Activated T-helper 1 cell treated with anti-CD3 and anti-CD28 coated beads, Interleukin-12 subunit alpha, Interleukin-12 subunit beta, Interleukin-2, Interleukin-4 antibody, amounts not matched to agents 30 ng/mL and 10 ng/mL and 1 ng/mL, durations not matched to agents 14 hours and 24 hours and 36 hours (primary cell): ENCODE results near the gene CPVL. TPM values are rescaled to one million over a fixed set of nuclear protein-coding genes. Genes with fewer than 3 reads are reported as not detected.

Experiments
- DNase-seq: peaks from one replicate; pipeline ENCODE4 v3.0.0; 2021; ENCODE audit warnings: low spot score
- H3K27ac Mint-ChIP-seq: one replicate; pipeline ENCODE4 v1.8.0; 2021; ENCODE audit warnings: mild to moderate bottlenecking, mixed read lengths
- H3K27me3 Mint-ChIP-seq: one replicate; pipeline ENCODE4 v1.8.0; 2022; ENCODE audit warnings: mild to moderate bottlenecking, moderate library complexity, mixed read lengths; ENCODE audit not compliant: insufficient read depth
- H3K36me3 Mint-ChIP-seq: one replicate; pipeline ENCODE4 v1.8.0; 2021; ENCODE audit warnings: low read depth, mixed read lengths
- H3K4me1 Mint-ChIP-seq: one replicate; pipeline ENCODE4 v1.8.0; 2021; ENCODE audit warnings: low read depth, mixed read lengths
- H3K4me3 Mint-ChIP-seq: one replicate; pipeline ENCODE4 v1.8.0; 2021; ENCODE audit warnings: mild to moderate bottlenecking, moderate library complexity, mixed read lengths
- H3K9me3 Mint-ChIP-seq: one replicate; pipeline ENCODE4 v1.8.0; 2021; ENCODE audit warnings: mixed read lengths
- intact Hi-C: fragments of 100-400 bp; cut with micrococcal nuclease; formaldehyde crosslinking; loops from one replicate; pipeline ENCODE4 v1.15.1; 2024
- total RNA-seq: library from RNA; stranded (reverse); gene quantifications from 2 replicates; pipeline ENCODE4 v1.2.3, GENCODE V29; 2022

CPVL gene
- total RNA-seq, 1 donor from 2014 or later = not detected

DNA sequence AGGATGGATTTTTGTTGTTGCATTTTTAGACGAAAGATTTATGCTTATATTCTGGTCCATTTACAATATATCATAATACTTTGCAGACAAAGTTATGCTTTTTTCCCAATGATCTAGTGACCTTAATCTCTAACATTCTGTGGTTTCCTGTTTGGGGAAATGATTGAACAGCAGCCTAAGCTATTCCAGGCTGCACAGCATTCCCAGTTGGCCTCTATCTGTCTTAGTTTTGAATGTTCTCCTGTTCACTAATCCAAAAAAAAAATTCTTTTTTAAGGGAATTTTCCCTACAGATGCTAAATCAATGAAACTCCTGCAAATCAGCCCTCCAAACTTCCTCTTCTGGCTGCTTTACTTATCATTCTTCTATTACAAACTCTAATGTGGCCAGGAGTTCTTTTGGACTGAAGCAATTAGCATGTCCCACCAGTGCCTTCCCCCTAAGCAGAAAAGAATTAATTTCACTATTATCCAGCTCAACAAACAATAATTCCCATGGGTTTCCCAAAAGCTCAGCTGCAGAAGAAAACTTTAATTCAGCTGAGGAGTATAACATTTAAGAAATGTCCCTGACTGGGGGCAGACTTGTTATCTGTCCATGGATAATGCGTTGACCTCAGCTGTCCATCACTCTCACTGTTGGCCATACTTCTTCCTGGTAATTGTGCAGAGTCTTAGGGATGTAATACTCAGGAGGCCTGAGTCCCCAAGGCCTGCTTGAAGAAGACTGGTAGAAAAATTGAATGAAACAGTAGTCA, 106.3 kb downstream of the CPVL start:
- Mint-ChIP-seq H3K4me3 (no peak overlapping the region), H3K9me3 (no peaks in the 10 kb centered on the region), H3K36me3 (no peaks in the 10 kb centered on the region), H3K4me1 (peaks cover 42% of the 10 kb centered on the region), H3K27ac (no peak overlapping the region), H3K27me3 (no peaks in the 10 kb centered on the region)
- intact Hi-C loops = loop anchor here (5.0 to 10.0 kb wide), 4 partner anchors 42 to 885 kb away; partner anchors contain the start of gene TRIL
- DNase-seq = no peak

DNA sequence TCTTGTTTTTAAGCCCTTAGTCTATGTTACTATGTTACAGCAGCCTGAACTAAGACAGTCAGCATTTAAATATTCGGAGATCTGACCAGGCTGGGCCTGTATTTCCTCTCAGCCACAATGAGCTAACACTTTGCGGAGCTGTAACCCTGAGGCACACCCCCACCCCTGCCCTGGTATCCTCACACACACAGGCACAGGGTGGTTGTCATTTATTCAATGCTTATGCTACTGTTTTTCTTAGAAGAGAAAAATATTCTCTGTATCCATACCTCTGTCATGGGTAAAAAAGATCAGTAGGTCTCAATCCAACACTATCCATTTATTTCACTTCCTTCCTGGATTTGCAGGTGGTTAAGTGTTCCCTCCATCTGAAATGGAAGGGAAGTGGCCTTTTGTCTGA, 107.9 kb downstream of the CPVL start:
- peaks cover 43% of the 10 kb centered on the region for H3K4me1 Mint-ChIP-seq
- H3K4me3 Mint-ChIP-seq = no peak overlapping the region
- no peak for DNase-seq
- no peaks in the 10 kb centered on the region for H3K27me3 Mint-ChIP-seq
- H3K27ac Mint-ChIP-seq = no peak overlapping the region
- H3K9me3 Mint-ChIP-seq = no peaks in the 10 kb centered on the region
- no peaks in the 10 kb centered on the region for H3K36me3 Mint-ChIP-seq
- intact Hi-C loops = loop anchor here (5.0 to 10.0 kb wide), 4 partner anchors 44 to 884 kb away; partner anchors contain the start of gene TRIL

DNA sequence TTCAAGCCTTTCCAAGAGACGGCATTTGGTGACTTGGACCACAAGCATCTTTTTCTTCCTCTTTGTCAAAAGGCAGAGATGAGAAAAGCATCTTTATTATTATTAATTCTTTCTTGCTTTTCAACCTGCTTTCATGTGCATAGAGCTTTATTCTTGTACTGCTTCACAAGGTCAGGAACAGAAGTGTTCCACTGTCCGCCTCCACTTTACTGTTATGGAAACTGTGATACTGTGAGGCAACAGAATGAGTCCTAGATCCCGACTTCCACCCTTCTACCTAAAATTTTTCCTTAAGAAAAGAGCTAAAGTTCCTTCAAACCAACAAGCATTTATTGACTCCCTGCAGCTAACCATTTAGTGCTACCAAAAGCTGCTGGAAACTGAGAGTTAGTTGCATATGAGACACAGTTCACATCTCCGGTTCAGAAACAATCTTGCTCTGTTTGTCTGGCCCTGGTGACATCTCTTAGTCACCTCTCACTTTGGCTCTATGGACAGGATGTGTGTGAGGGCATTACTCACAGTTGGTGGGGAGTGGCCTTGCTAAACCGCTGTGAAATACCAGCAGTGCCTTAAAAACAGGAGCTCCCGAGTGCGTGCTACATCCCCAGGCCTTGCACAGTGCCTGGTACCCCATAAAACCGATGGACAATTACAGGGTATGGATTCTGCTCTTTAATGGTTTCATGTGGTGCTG, 111.1 kb downstream of the CPVL start:
- H3K4me3 Mint-ChIP-seq = peak overlapping the region; percentile 41
- peaks cover 42% of the 10 kb centered on the region for H3K4me1 Mint-ChIP-seq
- intact Hi-C loops = loop anchor here (2.0 to 10.0 kb wide), 5 partner anchors 47 to 880 kb away; partner anchors contain the start of gene TRIL
- no peaks in the 10 kb centered on the region for H3K27me3 Mint-ChIP-seq
- DNase-seq = peak; percentile 12
- peak overlapping the region; percentile 85 for H3K27ac Mint-ChIP-seq
- H3K9me3 Mint-ChIP-seq = no peaks in the 10 kb centered on the region
- no peaks in the 10 kb centered on the region for H3K36me3 Mint-ChIP-seq

DNA sequence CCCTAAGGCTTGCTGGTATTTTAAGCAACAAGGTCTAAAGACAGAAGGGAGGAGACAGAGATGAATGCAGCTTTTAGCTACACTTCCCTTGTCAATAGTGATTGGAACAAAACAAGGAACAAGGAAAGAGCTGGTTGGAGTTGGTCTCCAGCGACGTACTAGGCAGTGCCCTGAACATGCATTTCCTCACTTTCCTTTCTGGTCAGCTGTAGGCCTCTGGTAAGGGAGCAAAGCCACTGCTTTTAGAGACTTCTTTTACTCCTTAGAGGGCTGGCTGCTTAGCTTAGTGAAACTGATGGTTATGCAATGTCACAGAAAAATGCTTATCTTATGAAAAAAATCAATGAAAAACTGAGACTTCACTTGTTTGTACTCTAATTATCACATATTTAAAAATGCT, 112.8 kb downstream of the CPVL start:
- DNase-seq = no peak
- Mint-ChIP-seq H3K27ac (no peak overlapping the region), H3K27me3 (no peaks in the 10 kb centered on the region), H3K36me3 (no peaks in the 10 kb centered on the region), H3K4me3 (no peak overlapping the region), H3K4me1 (peaks cover 26% of the 10 kb centered on the region), H3K9me3 (peaks cover 3% of the 10 kb centered on the region)
- intact Hi-C loops = loop anchor here (10.0 kb wide), 2 partner anchors 241 to 879 kb away; no protein-coding TSS in a partner anchor

DNA sequence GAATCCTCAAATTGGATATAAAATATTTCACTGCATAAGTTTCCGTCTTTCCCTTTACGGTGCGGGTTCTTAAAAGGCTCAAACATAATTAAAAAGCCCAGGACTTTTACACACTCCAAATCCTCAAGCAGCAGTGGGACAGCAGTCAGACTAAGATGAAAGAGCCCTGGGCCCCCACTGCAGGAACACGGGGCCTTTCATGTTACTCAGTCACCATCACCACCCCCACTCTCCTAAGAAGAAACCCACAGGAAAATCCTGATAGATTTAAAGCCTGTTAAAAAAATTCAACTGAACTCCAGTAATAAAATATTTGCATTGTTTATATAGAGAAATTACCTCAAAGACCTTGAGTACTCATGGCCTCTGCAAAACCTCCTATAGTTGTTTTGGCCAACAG, 114.2 kb downstream of the CPVL start:
- Mint-ChIP-seq H3K27ac (no peak overlapping the region), H3K4me1 (peaks cover 20% of the 10 kb centered on the region), H3K9me3 (peaks cover 16% of the 10 kb centered on the region), H3K36me3 (no peaks in the 10 kb centered on the region), H3K4me3 (no peak overlapping the region), H3K27me3 (no peaks in the 10 kb centered on the region)
- intact Hi-C loops = loop anchor here (10.0 kb wide), 2 partner anchors 243 to 877 kb away; no protein-coding TSS in a partner anchor
- no peak for DNase-seq

DNA sequence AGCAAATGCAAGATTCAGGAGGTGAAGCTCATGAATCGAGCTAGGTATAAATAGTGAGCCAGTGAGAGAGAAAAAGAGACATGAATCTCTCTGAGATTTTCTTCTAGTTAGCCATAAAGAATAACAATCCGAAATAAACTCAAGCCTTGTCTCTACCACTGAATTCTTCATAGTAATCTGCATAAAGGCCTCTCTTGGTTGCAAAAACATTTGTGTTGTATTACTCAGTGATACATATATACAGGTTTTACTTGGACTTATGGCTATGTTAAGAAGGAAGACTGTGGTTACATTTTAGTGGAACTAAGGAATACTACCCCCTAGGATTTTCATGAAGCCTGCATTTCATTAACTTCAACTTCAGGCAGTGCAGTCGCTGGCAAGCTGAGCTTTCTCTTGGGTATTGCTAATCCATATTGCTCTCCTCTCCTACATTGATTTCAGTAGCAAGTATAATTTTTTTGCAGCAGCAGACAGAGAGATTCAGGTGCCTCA, 115.5 kb downstream of the CPVL start:
- H3K9me3 Mint-ChIP-seq = peaks cover 23% of the 10 kb centered on the region
- H3K36me3 Mint-ChIP-seq = no peaks in the 10 kb centered on the region
- no peaks in the 10 kb centered on the region for H3K27me3 Mint-ChIP-seq
- no peak overlapping the region for H3K27ac Mint-ChIP-seq
- H3K4me1 Mint-ChIP-seq = peaks cover 9% of the 10 kb centered on the region
- intact Hi-C loops = loop anchor here (10.0 kb wide), 2 partner anchors 244 to 876 kb away; no protein-coding TSS in a partner anchor
- no peak for DNase-seq
- no peak overlapping the region for H3K4me3 Mint-ChIP-seq

DNA sequence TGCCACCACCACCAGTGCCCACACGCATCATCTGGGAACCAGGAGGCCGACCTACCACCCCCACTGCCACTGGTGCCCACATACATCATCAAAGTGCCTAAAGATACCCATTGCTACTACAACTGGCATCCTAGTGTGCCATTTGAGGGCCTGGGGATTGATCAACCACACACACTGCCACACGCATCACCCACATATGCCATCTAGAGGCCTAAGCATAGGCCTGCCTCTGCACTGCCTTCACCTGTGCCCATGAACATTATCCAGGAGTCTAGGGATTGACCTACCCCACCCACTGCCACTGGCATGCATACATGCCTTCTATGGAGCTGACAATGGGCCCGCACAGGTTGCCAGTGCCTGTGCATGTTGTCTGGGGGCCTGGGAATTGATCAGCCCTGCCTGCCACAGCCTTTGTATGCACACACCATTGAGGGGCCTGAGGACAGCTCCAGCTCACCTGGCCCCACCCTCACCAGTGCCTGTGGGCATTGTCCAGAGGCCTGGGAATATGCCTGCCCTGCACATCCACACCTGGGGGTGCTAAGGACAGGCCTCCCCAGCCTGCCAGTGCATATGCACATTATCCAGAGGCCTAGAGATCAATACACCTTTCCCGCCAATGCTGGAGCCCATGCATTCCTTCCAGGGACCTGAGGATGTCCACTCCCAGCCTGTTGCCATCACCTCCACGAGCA, 123.9 kb downstream of the CPVL start:
- H3K4me1 Mint-ChIP-seq = no peaks in the 10 kb centered on the region
- H3K9me3 Mint-ChIP-seq = peaks cover 29% of the 10 kb centered on the region
- no peak overlapping the region for H3K4me3 Mint-ChIP-seq
- DNase-seq = no peak
- H3K27ac Mint-ChIP-seq = no peak overlapping the region
- peaks cover 2% of the 10 kb centered on the region for H3K36me3 Mint-ChIP-seq
- intact Hi-C loops = no loop called here
- no peaks in the 10 kb centered on the region for H3K27me3 Mint-ChIP-seq

DNA sequence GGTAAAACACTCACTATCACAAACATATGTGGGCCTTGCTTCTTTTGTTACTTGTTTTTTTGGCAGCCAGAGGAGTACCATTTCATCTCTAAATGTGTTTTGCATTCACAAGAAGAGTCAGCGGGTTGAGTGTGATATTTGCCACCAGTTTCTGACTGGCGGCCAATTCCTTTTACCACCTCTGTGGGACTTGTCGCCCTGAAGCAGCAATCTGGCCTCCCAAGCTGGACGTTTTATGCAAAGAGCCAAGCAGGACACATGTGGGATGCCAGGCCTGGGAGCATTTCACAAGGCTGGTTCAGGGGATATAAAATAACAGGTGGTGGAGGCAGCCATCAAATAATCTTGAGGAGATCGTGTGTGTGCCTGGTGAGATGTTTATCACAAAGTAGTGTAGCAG, 126.4 kb downstream of the CPVL start:
- Mint-ChIP-seq H3K9me3 (peaks cover 12% of the 10 kb centered on the region), H3K27me3 (no peaks in the 10 kb centered on the region), H3K27ac (no peak overlapping the region), H3K4me3 (no peak overlapping the region), H3K36me3 (peaks cover 2% of the 10 kb centered on the region), H3K4me1 (no peaks in the 10 kb centered on the region)
- intact Hi-C loops = no loop called here
- no peak for DNase-seq

DNA sequence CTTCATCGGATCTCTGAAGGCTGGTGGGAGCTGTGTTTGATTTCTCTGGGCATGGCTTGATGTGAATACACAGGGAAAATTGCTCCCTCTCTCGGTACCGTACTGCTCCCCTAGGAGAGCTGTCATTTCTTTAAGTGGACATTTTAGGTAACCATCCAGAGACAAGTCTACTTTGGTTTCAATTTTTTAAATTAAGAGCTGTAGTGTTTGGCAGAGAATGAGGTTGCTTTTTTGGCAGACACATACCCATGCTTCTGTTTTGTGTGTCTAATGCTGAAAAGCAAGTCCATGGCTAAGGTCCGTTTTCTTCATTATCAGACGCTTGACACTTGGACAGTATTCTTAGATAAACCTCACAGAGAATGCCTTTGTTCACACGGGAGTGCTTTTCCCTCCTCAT, 127.0 kb downstream of the CPVL start:
- Mint-ChIP-seq H3K4me1 (no peaks in the 10 kb centered on the region), H3K9me3 (peaks cover 7% of the 10 kb centered on the region), H3K27me3 (peaks cover under 1% of the 10 kb centered on the region), H3K27ac (no peak overlapping the region), H3K4me3 (no peak overlapping the region), H3K36me3 (no peaks in the 10 kb centered on the region)
- intact Hi-C loops = no loop called here
- no peak for DNase-seq

DNA sequence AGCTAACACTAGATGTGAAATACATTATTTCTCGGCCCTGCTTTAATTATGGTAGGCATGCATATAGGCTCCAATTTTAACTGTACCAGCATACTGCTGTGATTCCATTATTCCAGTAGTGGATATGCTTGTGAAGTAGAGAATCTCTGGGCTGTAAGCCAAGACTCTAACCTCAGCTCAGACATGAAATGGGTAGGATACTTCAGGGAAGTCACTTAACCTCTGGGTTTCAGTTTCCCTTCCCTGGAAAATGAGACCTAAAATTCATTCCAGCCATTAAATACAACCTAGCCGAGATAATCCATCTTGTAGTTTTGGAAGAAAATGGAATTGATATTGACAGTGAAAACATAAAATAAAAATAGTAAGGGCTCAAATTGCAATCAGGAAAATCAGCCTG, 128.6 kb downstream of the CPVL start:
- H3K9me3 Mint-ChIP-seq = peaks cover 5% of the 10 kb centered on the region
- H3K36me3 Mint-ChIP-seq = no peaks in the 10 kb centered on the region
- no peak for DNase-seq
- H3K4me1 Mint-ChIP-seq = no peaks in the 10 kb centered on the region
- peaks cover 2% of the 10 kb centered on the region for H3K27me3 Mint-ChIP-seq
- intact Hi-C loops = no loop called here
- no peak overlapping the region for H3K4me3 Mint-ChIP-seq
- no peak overlapping the region for H3K27ac Mint-ChIP-seq

DNA sequence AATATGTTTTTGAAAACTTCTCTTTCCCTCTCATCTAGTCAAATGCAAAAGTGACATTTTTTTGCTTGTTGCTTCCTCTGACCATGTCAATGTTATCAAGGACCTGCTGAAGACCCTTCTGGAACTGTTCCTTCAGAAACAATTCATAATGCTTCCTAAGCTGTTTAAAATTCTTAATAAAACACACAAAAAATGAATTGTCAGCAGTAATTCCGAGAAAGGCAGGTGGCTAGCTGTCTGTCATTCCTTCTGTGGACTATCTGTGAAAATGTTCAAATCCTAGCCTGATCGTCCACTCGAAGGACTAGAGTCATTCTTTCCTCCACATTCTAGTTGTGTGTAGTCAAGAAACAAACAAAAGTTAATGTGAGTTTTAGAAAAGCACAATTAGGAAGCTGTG, 131.6 kb downstream of the CPVL start:
- intact Hi-C loops = no loop called here
- DNase-seq = no peak
- H3K4me1 Mint-ChIP-seq = no peaks in the 10 kb centered on the region
- no peaks in the 10 kb centered on the region for H3K36me3 Mint-ChIP-seq
- H3K27me3 Mint-ChIP-seq = peaks cover 2% of the 10 kb centered on the region
- H3K27ac Mint-ChIP-seq = no peak overlapping the region
- no peak overlapping the region for H3K4me3 Mint-ChIP-seq
- no peaks in the 10 kb centered on the region for H3K9me3 Mint-ChIP-seq

DNA sequence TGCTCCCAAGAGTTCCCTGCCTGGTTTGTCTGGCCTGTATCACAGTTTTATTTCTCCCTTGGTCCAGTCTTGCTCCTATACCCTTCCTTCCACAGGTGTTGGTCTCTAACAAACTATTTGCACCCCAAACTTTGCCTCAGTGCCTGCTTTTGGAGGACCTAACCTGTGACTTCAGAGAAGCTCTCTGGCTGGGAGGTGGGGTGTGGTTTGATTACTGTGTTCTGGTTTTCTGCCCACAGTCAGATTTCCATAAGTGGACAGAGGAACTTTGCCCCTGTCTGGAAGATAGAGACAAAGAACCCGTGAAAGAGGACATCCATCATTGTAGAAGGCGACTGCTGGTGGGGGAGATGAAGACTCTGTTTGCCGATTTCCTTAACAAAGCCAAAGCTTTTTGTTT, 132.4 kb downstream of the CPVL start:
- Mint-ChIP-seq H3K27ac (no peak overlapping the region), H3K4me3 (no peak overlapping the region), H3K9me3 (no peaks in the 10 kb centered on the region), H3K36me3 (no peaks in the 10 kb centered on the region), H3K4me1 (no peaks in the 10 kb centered on the region), H3K27me3 (peaks cover 2% of the 10 kb centered on the region)
- no peak for DNase-seq
- intact Hi-C loops = no loop called here
